Measurements from ENCODE around the gene KRT10.
"Not testable (repeated sequence)": the region's sequence is repeated elsewhere in the genome, so short reads cannot be mapped to it uniquely, and the experiment has no call there.

The KRT10 gene

DNA sequence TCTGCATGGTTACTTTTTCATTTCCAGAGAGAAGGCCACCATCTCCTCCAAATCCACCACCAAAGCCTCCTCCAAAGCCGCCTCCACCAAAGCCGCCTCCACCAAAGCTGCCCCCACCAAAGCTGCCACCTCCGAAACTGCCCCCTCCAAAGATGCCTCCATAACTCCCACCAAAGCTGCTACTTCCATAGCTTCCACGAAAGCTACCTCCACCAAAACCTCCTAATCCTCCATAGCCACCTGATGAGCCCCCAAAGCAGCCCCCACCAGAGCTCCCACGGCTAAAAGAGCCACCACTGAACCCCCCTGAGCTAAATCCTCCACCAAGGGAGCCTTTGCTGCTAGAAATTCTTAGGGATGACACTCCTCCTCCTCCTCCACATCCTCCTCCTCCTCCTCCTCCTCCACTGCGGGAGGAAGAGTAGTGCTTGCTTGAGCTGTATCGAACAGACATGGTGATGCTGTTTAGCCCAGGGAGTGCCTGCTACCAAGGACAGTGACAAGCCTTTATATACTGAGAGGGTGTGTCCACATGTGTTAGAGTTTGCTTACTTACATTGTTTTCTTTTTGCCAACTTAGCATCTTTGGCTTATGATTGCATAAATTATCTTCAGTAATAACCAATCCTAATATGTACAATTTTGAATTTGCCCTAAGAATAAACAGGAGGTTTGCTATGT, at the start of gene KRT10:
TSS of gene KRT10 (minus strand) at position 483 of the 681 bp plus-strand sequence. CDS start at position 454, 29 bp downstream.
- DNase-seq = no peak

DNA sequence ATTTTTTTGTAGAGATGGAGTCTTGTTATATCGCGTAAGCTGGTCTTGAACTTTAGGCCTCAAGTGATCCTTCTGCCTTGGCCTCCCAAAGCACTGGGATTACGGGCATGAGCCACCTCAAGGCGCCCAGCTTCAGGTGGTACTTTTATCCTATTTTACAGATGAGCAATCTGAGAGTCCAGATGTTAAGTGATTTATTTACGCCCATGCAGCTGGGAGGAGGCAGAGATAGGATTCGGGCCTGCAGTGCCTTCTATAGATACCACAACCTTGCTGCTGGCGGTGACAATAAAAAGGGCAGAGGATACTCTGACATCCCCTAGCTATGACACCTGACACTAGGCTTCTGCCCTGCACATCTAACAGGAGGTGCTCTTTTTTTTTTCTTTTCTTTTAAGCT, 48.9 kb upstream of the KRT10 start:
- no peak for DNase-seq

DNA sequence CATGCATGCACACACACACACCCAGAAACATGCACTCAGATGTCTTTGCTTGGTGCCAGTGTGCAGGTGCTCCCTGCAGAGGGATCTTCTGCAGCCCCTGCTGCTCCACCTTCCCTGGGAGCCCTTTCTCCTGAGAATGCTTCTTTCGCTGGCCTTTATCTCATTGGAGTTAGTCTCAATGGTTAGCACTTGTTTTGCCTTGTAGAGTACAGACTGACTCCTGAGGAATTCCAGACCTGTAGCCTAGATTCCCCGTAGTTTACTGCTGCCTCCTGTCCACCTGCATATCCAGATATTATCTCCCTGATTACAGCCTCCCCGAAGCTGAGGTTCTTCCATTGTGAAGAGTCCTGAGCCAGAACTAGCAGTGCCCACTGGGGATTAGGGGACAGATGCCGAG, 47.7 kb upstream of the KRT10 start:
- no peak for DNase-seq

DNA sequence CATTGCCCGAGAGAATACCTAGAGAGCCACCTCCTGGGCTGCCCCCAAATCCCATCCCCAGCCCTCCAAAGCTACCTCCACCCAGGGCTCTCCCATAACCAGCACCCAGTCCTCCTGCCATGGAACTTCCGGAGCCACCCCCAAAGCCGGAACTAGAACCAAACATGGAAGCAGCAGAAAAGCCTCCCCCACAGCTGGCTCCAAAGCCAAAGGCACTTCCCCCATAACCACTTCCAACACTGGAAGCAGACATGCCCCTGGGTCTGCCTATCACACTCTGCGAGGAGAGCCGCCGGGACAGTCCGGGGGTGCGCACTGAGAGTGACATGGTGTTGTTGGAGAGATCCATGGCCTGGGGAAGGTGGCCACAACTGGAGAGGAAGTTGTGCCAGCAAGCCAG, 44.4 kb upstream of the KRT10 start, which contains the start of gene KRT12:
TSS of gene KRT12 (minus strand) at position 386 of the 400 bp plus-strand sequence. CDS start at position 349, 37 bp downstream.
- DNase-seq = no peak

DNA sequence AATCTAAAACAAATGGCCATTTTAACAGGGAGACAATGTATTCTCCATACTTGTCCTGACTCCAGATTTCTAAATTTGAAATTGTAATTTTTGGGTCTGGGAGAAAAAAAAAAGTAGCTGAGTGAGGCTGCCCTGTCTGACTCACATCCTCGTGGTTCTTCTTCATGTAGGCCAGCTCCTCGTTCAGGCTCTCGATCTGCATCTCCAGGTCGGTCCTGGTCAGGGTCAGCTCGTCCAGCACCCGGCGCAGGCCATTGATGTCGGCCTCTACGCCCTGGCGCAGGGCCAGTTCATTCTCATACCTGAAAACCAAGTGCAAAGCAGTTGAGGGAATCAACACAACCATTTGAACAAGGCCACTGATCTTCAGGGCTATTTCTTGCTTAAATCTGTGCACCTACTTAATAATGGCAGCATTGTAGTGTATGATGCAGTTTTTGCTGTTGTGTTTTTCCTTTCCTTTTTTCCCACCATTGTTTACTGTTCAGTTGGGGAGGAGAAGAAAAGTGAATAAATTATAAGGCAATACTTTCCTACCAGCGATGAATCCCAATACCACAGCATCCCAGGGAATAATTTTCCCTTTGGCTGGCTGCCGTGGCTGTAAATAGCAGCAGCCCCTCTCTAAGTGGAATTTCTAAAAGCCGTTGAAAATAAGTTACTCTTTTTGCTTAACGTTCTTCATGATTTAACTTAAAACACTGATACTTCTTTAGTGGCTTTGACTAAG, 42.4 kb upstream of the KRT10 start:
- DNase-seq = no peak

DNA sequence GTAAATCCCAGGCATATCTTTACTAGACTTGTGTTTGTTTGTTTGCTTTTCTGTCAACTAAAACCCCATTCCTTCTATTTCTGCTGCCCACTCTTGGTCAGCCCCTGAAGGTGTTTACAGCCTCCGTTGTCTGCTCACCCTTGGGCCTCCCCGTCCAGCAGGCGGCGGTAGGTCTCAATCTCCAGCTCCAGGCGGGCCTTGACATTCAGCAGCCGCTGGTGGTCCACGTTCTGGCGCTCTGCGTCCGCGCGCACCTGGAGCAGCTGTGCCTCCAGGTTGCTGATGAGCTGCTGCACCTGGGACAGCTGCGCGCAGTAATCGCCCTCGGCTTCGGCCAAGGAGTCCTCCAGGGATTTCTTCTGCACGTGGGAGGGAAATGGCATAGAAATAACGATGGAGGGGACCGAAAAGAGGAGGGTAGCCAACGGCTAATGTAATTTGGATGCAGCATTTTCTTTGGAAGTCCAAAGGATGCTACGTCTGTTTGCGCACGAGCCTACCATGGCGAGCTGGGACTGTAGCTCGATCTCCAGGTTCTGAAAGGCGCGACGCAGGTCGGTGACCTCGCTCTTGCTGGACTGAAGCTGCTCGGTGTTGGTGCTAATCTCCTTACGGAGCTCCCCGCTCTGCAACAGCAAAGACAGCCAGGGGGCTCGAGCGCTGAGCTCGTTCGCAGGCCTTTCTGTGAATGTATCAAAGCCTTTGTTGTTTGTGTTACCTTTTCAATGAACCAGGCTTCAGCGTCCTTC, 40.7 kb upstream of the KRT10 start:
- no peak for DNase-seq

DNA sequence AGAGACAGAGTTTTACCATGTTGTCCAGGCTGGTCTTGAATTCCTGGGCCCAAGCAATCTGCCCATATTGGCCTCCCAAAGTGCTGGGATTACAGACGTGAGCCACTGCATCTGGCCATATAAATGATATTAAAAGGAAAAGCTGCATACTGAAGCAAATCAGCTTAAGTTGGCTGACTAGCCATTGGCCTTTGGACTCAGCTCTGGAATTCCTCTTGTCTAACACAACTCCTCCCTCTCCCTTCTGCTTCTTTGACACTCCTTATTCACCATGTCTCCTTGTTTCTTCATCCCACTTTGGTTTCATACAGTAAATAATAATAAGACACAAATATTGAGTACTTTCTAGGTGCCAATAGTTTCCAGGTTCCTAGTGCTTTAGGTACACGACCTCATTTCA, 37.1 kb upstream of the KRT10 start:
- no peak for DNase-seq

DNA sequence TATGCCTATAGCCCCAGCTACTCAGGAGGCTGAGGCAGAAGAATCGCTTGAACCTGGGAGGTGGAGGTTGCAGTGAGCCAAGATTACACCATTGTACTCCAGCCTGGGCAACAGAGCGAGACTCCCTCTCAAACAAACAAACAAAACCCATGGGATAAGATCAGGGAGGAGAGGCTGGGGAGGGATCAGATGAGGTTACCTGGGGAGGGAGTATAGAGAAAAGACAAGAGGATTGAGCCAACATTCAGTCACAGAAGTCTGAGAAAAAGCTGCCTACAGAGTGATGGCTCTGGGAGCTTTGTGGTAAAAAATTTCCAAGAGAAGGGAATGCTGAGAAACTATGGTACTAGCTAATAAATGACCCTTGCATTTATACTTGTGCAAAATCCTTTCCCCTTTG, 36.3 kb upstream of the KRT10 start:
- DNase-seq = not testable (repeated sequence)

DNA sequence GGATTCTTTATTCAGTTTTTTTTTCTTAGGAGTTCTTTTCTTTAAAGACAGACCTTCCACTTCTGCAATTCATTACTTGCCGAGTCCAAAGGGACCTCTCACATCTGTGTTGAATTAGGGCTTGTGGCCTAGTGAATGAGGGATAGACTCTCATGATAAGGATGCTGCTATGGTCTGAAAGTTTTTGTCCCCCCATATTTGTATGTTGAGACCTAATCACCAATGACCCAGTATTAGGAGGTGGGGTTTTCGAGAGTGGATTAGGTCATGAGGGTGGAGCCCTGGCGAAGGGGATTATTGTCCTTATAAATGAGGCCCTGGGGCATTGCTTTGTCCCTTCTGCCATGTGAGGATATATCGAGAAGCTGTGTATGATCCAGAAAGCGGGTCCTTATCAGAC, 35.1 kb upstream of the KRT10 start:
- no peak for DNase-seq

DNA sequence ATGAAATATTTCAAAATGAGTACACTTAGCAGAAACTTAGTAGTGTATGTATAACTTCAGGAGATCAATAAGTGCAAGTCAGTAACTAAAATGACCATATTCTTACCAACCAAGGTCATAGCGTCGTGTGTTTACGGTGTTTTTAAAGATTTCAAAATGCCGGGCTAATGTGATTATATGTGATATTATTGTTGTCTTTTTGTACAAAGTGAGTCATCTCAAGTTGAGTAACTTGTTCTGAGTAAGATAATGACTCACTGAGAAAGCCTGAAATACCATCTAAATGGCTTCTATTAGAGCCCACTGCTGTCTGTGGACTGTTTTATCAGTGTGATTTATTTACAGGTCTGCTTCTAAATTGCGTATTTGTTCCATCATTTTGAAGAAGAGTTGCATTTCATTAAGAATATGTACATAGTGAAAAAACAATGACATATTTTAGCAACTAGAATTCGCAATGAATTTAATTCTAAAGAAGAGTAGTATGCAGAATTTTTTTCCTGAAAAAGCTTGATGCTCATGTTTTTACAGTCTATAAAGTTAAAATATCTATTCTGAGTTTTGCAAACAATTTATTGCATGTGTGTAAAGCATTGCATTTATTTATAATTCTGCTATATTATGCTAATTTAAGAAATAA, 31.9 kb upstream of the KRT10 start:
- no peak for DNase-seq

DNA sequence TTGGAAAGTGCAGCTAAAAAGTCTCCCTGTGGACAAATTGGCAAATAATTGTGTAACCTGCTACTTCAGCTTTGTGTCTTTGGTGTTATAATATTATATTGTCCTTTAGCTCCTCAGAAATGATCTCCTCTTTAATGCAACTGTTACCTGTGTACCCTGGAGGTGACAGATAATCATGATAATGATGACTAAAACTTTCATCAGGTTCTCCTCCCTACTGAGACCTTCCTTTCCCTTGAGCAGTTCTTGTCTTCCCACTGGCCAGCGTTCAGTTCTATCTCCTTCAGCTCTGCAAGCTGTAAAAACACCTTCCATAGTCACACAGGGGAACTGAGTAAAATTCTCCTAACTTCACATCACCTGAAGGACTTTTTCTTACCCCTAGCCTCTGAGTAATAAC, 29.9 kb upstream of the KRT10 start:
- no peak for DNase-seq

DNA sequence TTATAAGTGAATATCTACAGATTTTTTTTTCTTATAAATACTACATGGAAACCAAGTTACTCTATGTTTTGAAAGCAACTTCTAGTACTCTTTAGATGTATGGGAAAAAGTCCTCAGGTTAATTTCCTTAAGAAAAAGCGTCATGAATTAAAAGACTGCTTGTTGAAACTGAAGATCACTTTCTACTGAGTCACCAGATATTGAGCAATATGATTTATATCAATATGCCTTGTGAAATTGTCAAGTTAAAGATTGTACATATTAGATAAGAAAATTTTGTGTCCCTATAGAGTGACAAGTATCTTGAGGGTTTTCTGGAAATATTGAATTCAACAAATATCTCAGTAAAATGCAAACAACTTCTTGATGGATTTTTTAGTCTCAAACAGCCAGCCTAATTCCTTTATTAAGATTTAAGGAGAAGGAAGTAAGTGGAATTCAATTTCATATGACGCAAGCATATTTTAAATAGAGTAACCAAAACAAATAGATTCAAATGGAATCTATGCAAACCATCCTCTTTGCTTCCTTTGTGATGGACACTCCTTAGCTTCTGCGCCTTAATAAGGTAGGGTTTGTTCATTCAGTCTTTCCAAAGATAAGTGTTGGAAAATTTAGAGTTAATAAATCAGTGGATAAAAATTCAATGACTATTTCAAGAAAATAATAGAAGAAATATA, 28.0 kb upstream of the KRT10 start:
- DNase-seq = no peak

DNA sequence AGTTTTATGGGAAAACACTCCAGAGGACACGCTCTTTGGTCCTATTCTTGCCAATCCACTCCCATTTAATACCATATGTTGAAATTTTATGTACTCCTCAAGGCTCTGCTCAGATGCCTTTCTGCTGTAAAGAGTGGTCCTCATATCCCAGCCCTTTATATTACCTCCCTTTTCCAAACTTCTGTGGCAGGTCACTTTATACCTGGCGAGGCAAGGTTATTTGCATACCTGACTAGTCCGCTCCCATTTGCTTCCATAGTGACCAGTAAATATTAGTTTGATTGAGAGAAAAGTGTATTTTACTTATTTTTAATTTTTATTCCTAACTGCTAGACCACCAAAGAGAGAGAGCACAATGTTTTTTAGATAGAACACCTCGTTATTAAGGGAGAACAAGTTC, 27.3 kb upstream of the KRT10 start:
- DNase-seq = no peak

DNA sequence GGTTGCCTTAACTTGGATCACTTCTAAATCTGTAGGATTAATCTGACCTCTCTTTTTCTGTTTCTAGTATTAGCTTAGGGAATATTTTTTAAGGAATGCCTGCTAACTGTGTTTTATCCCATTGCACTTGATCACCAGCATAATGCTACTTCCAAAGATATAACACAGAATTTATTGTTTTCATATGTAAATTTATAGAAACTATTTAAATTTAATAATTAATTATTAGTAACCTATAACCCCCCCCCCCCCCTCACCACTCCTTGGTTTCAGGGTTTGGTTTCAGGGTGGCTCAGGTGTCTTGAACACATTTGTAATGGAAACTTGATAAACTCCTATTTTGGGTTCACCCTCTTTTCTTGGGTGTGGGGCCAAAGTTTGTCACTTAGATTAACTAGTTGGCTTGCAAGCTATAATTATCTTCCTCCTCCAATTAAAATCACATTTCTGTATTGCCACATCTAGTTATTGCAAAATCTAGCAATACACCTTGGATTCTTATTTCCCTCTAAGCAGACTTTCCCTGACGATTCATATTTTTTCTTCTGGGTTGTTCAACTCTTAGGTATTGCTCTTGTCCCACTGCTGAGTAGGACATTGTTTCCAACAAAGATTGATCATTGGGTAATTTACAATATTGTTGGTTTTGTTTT, 26.3 kb upstream of the KRT10 start:
- DNase-seq = no peak

DNA sequence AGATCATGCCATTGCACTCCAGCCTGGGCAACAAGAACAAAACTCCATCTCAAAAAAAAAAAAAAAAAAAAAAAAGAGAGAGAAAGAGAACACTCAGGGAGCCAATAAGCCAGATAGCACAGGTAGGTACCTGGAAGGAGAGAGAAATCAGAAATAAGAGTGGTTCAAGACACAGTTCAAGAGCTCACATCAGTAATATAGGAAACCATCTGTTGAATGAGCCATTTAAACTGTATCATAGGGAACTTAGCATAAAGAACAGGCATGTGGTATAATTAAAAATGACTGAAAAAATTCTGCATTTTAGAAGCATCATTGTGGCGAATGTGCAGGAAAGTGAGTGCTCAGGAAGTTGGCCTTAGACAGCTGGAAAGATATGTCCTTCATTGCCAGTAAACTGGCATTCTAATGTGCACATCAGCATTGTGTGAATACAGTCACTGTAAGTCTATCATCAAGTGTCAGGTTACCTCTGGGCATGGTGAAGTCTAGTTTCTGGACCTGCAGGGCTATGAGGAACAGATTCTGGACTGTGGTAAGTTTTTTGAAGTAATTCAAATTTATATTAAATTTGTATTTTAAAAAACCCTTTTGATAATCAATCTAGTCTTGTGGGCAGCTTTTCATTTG, 24.2 kb upstream of the KRT10 start:
- no peak for DNase-seq

DNA sequence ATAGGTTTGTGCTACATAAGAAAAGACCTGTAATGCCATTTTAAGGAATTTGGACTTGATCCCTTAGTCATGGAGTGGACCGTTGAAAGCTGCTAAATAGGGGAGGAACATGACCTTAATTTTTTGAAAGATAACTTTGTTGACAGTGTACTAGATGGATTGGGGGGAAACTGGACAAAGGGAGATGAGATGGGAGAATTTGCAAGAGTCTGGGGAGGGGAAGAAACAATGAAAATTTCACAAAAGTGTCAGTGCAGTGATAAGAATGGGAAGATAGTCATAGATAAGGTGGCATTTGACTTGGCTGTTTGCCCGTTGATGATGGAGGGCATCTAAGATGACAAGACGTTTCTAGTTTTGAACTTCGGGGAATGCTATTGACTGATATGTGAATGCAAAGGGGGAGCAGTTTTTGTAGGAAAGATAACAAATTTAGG, 22.3 kb upstream of the KRT10 start:
- no peak for DNase-seq

DNA sequence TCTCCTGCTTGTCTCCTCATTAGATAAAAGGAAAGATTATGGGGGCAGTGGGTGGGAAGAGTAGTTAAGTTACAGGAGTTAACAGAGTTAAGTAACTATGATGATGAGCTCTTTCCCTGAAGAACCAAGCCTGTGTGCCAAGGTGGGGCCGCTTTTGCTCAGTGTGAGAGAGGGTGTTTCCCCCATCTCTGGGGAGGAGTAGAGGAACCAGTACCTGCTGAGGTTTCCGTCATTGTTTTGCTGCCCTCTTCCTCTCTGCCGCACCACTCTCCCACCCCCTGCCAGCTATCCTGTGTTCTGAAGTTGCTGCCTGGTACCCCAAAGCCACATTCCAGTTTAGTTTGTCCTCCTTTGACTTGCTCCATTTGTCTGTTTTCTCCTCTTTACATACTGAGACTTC, 20.8 kb upstream of the KRT10 start:
- no peak for DNase-seq

DNA sequence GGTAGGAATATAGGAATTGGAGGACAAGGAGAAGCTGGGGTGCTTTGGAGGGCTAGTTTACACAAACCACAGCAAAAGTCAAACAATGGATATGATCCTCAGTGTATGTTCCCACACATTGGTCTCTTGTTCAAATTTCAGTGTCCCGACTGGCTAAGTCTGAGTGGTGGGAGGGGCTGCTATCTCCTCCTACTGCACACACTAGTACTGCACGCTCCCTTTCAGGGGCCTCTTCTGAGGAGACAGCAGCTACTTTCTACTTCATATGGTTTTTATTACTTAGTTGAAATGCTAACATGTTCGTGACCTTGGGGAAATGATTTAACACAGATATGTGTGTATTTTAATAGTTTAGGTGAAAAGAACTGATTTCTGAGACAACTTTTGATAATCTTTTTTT, 18.8 kb upstream of the KRT10 start:
- DNase-seq = no peak

DNA sequence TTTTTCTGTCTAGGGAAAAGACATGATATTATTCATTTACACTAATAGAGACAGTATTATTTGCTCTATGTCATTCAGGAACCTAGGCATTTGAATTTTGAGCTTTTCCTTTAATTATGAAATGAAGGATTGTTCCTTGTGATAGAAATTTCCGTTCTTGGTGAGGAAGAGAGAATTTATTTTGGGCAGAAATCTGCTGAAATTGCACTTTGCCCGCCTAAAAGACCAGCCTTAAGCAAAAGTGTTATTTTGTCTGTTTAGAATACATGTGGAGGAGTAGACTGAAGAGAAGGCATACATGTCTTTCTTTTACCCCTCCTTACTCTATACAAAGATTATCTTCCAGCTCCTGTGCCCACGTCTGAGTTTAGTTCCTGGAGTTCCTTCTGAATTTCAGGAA, 16.8 kb upstream of the KRT10 start:
- no peak for DNase-seq

DNA sequence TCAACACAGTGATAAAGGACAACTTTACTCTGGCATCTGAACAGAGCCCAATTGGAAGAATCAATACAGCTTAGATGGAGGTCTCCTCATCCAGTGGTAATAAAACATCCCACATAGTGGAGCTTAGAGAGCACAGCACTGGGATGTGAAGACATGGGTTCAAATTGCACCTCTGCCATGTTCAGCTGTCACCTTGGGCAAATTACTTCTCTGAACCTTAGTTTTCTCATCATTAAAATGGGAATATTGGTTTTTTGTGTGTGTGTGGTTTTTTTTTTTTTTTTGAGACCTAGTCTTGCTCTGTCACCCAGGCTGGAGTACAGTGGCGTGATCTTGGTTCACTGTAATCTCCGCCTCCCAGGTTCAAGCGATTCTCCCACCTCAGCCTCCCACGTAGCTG, 13.6 kb upstream of the KRT10 start:
- no peak for DNase-seq

DNA sequence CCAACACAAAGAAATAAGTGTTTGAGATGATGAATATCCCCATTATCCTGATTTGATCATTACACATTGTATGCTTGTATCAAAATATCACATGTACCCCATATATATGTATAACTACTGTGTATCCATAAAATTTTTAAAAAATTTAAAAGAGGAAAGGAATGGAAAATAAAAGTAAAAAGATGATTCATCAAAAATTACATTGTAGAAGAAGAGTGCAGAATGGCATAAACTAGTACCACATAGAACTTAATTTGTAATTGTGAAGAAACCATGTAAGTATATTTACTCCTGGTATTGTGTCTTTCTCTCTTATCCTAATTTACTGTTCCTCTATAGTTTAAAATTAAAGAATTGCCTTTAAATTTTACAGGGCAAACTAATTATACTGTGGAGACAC, 11.5 kb upstream of the KRT10 start:
- no peak for DNase-seq

DNA sequence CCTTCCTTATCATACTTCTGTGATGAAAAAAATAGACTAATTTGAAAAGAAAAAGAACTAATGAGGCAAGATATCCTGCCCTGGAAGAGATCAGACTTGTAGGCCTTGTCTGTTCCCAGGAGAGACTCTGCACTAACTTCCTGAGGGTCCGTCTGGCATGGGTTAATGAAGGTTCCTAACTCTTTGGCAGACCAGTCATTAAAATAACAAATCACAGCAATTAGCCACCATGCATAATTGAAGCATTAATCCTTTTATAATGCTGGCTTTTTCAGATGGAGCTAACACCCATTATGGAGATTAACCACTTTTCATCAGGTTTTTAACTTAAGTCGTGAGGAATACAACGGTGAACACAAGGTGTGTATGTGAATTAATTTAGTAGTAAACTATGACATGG, 10.4 kb upstream of the KRT10 start:
- no peak for DNase-seq
